ENCODE measurements around the gene ERH. TPM values are rescaled to one million over a fixed set of nuclear protein-coding genes. Genes with fewer than 3 reads are reported as not detected.

The ERH gene
- total and polyA plus RNA-seq, 7 donors = 76.9 to 130 (median 111) TPM

DNA sequence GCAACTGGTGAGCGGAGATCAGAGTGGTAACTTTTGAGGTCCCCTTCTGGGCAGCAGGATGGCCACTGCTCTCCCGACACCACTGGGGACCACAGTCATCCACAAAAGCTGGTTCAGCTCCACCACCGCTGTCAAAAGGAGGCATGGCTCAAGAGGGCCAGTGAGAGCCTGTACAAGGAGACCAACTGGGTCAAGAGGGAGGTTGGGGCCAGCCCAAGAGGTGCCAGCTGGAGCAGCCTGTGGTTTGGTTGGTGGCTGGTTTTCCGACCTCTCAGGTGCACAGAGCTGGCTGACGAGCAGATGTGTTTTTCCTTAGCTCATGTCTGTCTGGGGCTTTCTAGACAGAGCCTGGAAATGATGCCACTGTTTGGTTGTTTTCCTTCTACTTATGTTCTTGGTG, 60.1 kb downstream of the ERH start:
- no peak overlapping the region for H3K27ac ChIP-seq
- 93 to 96% (median 95%) methylated on average over 5 of the region's 5 CpGs for WGBS, 3 donors
- DNase-seq (no peak), ATAC-seq (no peak)
- H3K9me3 ChIP-seq = no peaks in the 10 kb centered on the region
- no peak overlapping the region for H3K4me3 ChIP-seq
- no peaks in the 10 kb centered on the region for H3K27me3 ChIP-seq (ENCODE audit: insufficient read depth in 3 of 3, low read length in 2 of 3)
- intact Hi-C loops (cut with DNase I) = no loop called here
- TF ChIP-seq, protein P1, sequence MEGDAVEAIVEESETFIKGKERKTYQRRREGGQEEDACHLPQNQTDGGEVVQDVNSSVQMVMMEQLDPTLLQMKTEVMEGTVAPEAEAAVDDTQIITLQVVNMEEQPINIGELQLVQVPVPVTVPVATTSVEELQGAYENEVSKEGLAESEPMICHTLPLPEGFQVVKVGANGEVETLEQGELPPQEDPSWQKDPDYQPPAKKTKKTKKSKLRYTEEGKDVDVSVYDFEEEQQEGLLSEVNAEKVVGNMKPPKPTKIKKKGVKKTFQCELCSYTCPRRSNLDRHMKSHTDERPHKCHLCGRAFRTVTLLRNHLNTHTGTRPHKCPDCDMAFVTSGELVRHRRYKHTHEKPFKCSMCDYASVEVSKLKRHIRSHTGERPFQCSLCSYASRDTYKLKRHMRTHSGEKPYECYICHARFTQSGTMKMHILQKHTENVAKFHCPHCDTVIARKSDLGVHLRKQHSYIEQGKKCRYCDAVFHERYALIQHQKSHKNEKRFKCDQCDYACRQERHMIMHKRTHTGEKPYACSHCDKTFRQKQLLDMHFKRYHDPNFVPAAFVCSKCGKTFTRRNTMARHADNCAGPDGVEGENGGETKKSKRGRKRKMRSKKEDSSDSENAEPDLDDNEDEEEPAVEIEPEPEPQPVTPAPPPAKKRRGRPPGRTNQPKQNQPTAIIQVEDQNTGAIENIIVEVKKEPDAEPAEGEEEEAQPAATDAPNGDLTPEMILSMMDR (IDR thresholded peaks at IDR 0.05) = no peak
- no peaks in the 10 kb centered on the region for H3K36me3 ChIP-seq (ENCODE audit: insufficient read depth in 1 of 2, low read depth in 1 of 2)
- H3K4me1 ChIP-seq = no peaks in the 10 kb centered on the region

DNA sequence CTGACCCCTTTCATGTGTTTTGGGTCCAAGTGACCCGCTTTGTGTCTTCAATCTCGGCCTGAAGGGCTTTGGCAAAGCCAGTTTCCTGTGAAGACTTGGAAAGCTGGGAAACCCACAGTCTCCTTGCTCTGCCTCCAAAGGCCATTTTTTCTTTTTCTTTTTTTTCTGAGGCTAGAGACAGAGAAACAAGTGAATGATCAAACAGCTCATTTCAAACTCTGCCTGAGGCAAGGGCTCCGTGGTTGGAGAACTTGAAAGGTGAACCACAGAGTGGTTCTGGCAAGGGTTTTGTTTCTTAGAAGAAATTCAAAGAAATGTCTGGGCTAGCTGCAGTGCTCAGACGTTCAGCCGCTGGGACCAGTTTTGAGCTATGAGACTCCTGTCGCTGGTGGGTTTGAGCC, 62.7 kb downstream of the ERH start:
- WGBS, 3 donors = 65 to 70% (median 67%) methylated on average over 6 of the region's 6 CpGs
- H3K27ac ChIP-seq = no peak overlapping the region
- no peak overlapping the region for H3K4me3 ChIP-seq
- H3K4me1 ChIP-seq = no peaks in the 10 kb centered on the region
- no peaks in the 10 kb centered on the region for H3K36me3 ChIP-seq (ENCODE audit: insufficient read depth in 1 of 2, low read depth in 1 of 2)
- intact Hi-C loops (cut with DNase I) = no loop called here
- DNase-seq = no peak
- TF ChIP-seq, protein P1 (IDR thresholded peaks at IDR 0.05) = no peak
- H3K27me3 ChIP-seq (ENCODE audit: insufficient read depth in 3 of 3, low read length in 2 of 3) = no peaks in the 10 kb centered on the region
- no peak for ATAC-seq
- H3K9me3 ChIP-seq = no peaks in the 10 kb centered on the region

DNA sequence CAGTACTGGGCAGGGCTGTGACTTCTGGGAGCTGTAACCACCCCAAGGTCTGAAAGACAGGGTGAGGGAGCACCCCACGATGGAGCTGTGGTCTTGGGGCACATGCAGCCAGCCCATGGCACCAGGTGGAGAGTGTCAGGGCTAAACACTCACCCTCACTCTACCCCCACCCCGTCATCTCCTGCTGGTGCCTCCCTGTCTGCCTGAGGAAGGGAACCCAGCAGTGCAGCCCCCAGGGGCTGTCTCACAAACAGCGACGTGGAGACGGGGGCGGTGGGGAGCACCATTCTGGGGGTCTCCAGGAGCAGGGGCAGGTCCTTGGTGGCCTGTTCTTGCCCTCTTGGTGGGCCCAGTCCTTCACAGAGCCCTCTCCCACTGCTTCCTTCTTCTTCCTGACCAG, 63.5 kb downstream of the ERH start:
- DNase-seq = no peak
- no peaks in the 10 kb centered on the region for H3K27me3 ChIP-seq (ENCODE audit: insufficient read depth in 3 of 3, low read length in 2 of 3)
- H3K9me3 ChIP-seq = no peaks in the 10 kb centered on the region
- 82 to 93% (median 89%) methylated on average over 6 of the region's 6 CpGs for WGBS, 3 donors
- intact Hi-C loops (cut with DNase I) = no loop called here
- H3K27ac ChIP-seq = no peak overlapping the region
- no peaks in the 10 kb centered on the region for H3K36me3 ChIP-seq (ENCODE audit: insufficient read depth in 1 of 2, low read depth in 1 of 2)
- no peak for ATAC-seq
- H3K4me1 ChIP-seq = no peaks in the 10 kb centered on the region
- TF ChIP-seq, protein P1 (IDR thresholded peaks at IDR 0.05) = no peak
- no peak overlapping the region for H3K4me3 ChIP-seq

DNA sequence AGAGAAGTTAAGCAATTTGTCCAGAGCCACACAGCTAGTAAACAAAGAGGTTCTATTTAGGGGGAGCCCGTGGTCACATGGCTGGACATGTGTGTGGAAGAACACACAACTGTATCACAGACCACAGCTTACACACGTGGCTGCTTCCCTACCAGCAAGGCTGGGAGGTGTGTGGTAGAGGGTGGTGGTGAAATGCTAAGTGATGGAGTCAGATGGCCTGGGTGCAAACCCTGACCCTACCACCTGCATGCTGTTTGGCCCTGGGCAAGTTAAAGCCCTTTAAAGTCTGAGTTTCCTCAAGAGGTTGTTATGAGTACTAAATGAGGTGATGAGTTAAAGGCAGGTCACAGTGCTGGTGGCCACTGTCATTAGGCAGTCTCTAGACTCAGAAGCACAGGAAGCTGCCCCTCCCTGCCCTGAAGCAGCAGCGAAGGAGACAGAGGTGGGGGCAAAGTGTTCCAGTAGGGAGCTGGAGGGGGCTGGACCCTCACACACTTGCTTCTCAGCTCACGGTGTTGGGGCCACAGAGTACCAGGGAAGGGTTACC, 64.2 kb downstream of the ERH start:
- no peak overlapping the region for H3K27ac ChIP-seq
- no peaks in the 10 kb centered on the region for H3K9me3 ChIP-seq
- no peak for ATAC-seq
- intact Hi-C loops (cut with DNase I) = no loop called here
- 65 to 73% (median 70%) methylated on average over 4 of the region's 4 CpGs for WGBS, 3 donors
- TF ChIP-seq, protein P1 (IDR thresholded peaks at IDR 0.05) = no peak
- no peak overlapping the region for H3K4me3 ChIP-seq
- H3K4me1 ChIP-seq = no peaks in the 10 kb centered on the region
- H3K27me3 ChIP-seq (ENCODE audit: insufficient read depth in 3 of 3, low read length in 2 of 3) = no peaks in the 10 kb centered on the region
- DNase-seq = no peak
- no peaks in the 10 kb centered on the region for H3K36me3 ChIP-seq (ENCODE audit: insufficient read depth in 1 of 2, low read depth in 1 of 2)

DNA sequence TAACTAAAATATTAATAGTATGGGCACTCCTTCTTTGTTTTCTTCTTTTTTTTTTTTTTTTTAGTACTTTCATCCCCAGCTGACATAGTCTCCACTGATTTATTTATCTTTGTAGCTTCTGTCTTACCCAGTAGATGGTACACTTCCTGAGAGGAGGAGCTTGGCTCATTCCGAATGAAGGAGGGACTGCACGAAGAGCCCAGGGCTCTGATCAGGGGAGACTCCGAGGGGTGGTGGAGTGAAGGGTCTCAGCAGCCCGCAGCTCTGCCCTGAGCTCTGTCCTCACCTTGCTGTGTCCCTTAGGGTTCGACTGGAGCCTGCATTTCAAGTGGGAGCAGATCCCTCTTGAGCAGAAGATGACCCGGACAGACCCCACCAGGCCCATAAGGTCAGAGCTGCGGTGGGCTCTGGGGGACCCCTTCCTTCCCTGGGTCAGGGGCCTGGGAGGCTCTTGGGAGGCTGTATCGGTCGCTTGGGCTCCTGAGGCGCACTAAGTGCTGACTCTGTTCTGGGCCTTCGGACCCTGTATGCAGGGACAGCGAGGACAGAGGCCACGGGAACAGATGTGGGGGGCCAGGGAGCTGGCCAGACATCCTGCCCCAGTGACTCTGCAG, 65.2 kb downstream of the ERH start:
- no peak for ATAC-seq
- H3K4me3 ChIP-seq = no peak overlapping the region
- no peaks in the 10 kb centered on the region for H3K27me3 ChIP-seq (ENCODE audit: insufficient read depth in 3 of 3, low read length in 2 of 3)
- no peaks in the 10 kb centered on the region for H3K4me1 ChIP-seq
- H3K36me3 ChIP-seq (ENCODE audit: insufficient read depth in 1 of 2, low read depth in 1 of 2) = no peaks in the 10 kb centered on the region
- DNase-seq = no peak
- no peak overlapping the region for H3K27ac ChIP-seq
- intact Hi-C loops (cut with DNase I) = no loop called here
- no peaks in the 10 kb centered on the region for H3K9me3 ChIP-seq
- WGBS, 3 donors = 78 to 83% (median 81%) methylated on average over 13 of the region's 13 CpGs
- TF ChIP-seq, protein P1 (IDR thresholded peaks at IDR 0.05) = no peak
